ENCODE data around the gene NCBP2L. TPM values are rescaled to one million over a fixed set of nuclear protein-coding genes. Genes with fewer than 3 reads are reported as not detected.

NCBP2L gene
- total RNA-seq, 1 donor from 2014 or later: not detected

- Histone ChIP-seq H3K27ac (replicated peaks) (peak overlapping the region; percentile 70), H3K9me3 (replicated peaks) (no peaks in the 10 kb centered on the region), H3K27me3 (ENCODE audit: low read depth) (no peaks in the 10 kb centered on the region), H3K36me3 (no peaks in the 10 kb centered on the region), H3K4me3 (no peak overlapping the region), H3K4me1 (peaks cover 83% of the 10 kb centered on the region)
- no peak for TF ChIP-seq CTCF (IDR thresholded peaks at IDR 0.05; ENCODE audit: borderline replicate concordance)
- no peak for DNase-seq
- intact Hi-C loops (cut with micrococcal nuclease): no loop called here
Measured at GRCh38 chrX:107752043-107752442, 25.5 kb upstream of the NCBP2L start.

GRCh38 chrX:107752714-107753113 lies 24.8 kb upstream of the NCBP2L start:
- H3K27ac ChIP-seq (replicated peaks): peak overlapping the region; percentile 70
- intact Hi-C loops (cut with micrococcal nuclease): no loop called here

DNA sequence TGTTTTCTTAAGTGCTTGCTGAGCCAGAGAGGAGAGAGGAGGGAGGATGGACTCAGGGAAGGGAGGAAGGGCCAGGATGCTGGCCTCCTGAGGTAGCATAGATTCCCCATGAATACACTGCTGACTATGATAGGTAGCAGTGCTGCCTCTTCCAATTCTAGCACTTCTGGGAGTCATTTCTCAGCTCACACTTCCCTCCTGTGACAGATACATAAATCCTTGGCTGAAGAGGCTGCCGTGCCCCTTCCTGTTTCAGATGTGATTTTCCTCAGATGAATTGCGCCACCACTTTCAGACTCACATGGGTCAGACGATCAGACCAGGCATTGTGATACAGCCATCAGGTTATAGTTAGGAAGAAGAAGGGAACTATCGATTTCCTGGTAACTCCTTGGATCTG lies 24.3 kb upstream of the NCBP2L start:
- DNase-seq: no peak
- no peaks in the 10 kb centered on the region for H3K27me3 ChIP-seq (ENCODE audit: low read depth)
- H3K4me1 ChIP-seq: peaks cover 72% of the 10 kb centered on the region
- intact Hi-C loops (cut with micrococcal nuclease): no loop called here
- no peaks in the 10 kb centered on the region for H3K9me3 ChIP-seq (replicated peaks)
- no peak for TF ChIP-seq CTCF (IDR thresholded peaks at IDR 0.05; ENCODE audit: borderline replicate concordance)
- H3K4me3 ChIP-seq: no peak overlapping the region
- peak overlapping the region; percentile 70 for H3K27ac ChIP-seq (replicated peaks)
- H3K36me3 ChIP-seq: no peaks in the 10 kb centered on the region

More at GRCh38 chrX:107752714-107753113, 24.8 kb upstream of the NCBP2L start:
- no peaks in the 10 kb centered on the region for H3K27me3 ChIP-seq (ENCODE audit: low read depth)
- DNase-seq: no peak
- H3K4me3 ChIP-seq: no peak overlapping the region
- no peak for TF ChIP-seq CTCF (IDR thresholded peaks at IDR 0.05; ENCODE audit: borderline replicate concordance)
- H3K9me3 ChIP-seq (replicated peaks): no peaks in the 10 kb centered on the region
- H3K4me1 ChIP-seq: peaks cover 77% of the 10 kb centered on the region
- no peaks in the 10 kb centered on the region for H3K36me3 ChIP-seq

GRCh38 chrX:107755721-107756120 lies 21.8 kb upstream of the NCBP2L start:
- peaks cover 58% of the 10 kb centered on the region for H3K4me1 ChIP-seq
- intact Hi-C loops (cut with micrococcal nuclease): no loop called here
- TF ChIP-seq CTCF (IDR thresholded peaks at IDR 0.05; ENCODE audit: borderline replicate concordance): no peak

DNA sequence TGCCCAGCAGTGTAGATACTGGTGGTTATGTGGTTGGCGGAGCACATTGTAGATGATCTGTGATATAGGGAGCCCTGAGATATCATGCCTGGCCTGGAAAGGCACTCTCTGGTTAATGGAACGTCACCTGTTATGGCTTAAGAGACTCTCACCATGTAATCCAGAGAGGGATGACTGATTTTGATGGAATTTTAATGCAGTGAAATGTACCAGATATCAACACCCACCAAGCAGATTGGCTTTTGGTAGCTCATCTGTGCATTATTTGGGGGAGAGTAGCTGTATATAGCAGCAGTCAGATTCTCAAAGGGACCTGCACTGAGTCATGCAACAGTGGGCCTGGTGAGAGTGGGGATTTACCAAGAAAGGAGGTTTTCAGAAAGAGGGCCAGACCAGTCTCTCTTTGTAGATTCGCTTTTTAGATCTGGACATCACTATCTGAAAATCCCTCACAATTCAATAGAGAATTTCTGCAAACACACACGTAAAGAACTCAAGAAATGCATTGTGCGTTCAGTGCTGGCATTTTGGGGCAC lies 19.2 kb upstream of the NCBP2L start:
- no peak for TF ChIP-seq CTCF (IDR thresholded peaks at IDR 0.05; ENCODE audit: borderline replicate concordance)
- Histone ChIP-seq H3K9me3 (replicated peaks) (no peaks in the 10 kb centered on the region), H3K4me1 (peaks cover 41% of the 10 kb centered on the region), H3K27me3 (ENCODE audit: low read depth) (no peaks in the 10 kb centered on the region), H3K36me3 (no peaks in the 10 kb centered on the region), H3K4me3 (no peak overlapping the region), H3K27ac (replicated peaks) (no peak overlapping the region)
- no peak for DNase-seq
- intact Hi-C loops (cut with micrococcal nuclease): no loop called here

More at GRCh38 chrX:107755721-107756120, 21.8 kb upstream of the NCBP2L start:
- Histone ChIP-seq H3K27ac (replicated peaks) (peak overlapping the region; percentile 79), H3K36me3 (no peaks in the 10 kb centered on the region), H3K9me3 (replicated peaks) (no peaks in the 10 kb centered on the region), H3K27me3 (ENCODE audit: low read depth) (no peaks in the 10 kb centered on the region), H3K4me3 (no peak overlapping the region)
- no peak for DNase-seq

All from left ventricle myocardium inferior (tissue), 1 donor.